ENCODE results near the gene ST3GAL3.

DNA sequence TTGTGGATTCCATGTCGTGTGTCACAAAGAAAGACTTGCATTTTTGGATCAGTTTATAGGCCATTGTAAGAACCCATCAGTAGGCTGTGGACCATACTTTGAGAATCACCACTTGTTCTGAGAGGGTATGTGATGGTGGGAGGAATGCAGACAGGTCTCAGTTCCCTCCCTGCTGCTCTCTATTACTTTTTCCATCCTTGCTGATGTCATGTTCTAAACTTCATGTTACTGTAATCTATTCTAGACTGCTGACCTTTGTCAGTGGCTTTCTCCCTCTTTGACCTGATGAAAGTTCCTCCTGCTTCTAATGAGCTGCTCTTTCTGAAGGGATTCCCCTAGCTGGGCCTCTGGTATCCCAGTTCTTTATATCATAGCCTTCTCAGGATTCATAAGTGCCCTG, 46.1 kb downstream of the ST3GAL3 start:
- TF ChIP-seq, protein P1, sequence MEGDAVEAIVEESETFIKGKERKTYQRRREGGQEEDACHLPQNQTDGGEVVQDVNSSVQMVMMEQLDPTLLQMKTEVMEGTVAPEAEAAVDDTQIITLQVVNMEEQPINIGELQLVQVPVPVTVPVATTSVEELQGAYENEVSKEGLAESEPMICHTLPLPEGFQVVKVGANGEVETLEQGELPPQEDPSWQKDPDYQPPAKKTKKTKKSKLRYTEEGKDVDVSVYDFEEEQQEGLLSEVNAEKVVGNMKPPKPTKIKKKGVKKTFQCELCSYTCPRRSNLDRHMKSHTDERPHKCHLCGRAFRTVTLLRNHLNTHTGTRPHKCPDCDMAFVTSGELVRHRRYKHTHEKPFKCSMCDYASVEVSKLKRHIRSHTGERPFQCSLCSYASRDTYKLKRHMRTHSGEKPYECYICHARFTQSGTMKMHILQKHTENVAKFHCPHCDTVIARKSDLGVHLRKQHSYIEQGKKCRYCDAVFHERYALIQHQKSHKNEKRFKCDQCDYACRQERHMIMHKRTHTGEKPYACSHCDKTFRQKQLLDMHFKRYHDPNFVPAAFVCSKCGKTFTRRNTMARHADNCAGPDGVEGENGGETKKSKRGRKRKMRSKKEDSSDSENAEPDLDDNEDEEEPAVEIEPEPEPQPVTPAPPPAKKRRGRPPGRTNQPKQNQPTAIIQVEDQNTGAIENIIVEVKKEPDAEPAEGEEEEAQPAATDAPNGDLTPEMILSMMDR (IDR thresholded peaks at IDR 0.05): no peak
- TF ChIP-seq POLR2A (IDR thresholded peaks at IDR 0.05): no peak

All from breast epithelium (tissue), 3 donors.